Ovary (tissue), 9 donors: ENCODE measurements around the gene CYP27C1. TPM values are rescaled to one million over a fixed set of nuclear protein-coding genes. Genes with fewer than 3 reads are reported as not detected.
"Not testable (repeated sequence)": the region's sequence is repeated elsewhere in the genome, so short reads cannot be mapped to it uniquely, and the experiment has no call there.

Experiments used
- DNase-seq, 5 donors: peaks; one replicate each; pipeline ENCODE4 v3.0.0-alpha.2; 2019 to 2020
- H3K27ac ChIP-seq, 2 donors: fragments of 200-600 bp; one replicate each; pipeline versions ENCODE4 v1.5.1 to v1.8.0; 2019 to 2022
- H3K27me3 ChIP-seq: fragments of 200-600 bp; one replicate; pipeline ENCODE4 v1.8.0; 2022
- H3K36me3 ChIP-seq: fragments of 200-600 bp; sonication (generic); one replicate; pipeline ENCODE4 v1.5.1; 2019
- H3K4me1 ChIP-seq: one replicate; pipeline ENCODE4 v1.8.1; 2013; ENCODE audit warnings: mild to moderate bottlenecking, moderate library complexity; ENCODE audit not compliant: insufficient read depth
- H3K4me3 ChIP-seq: fragments of 200-600 bp; sonication (generic); one replicate; pipeline ENCODE4 v1.5.1; 2017
- H3K9me3 ChIP-seq, 2 donors: fragments of 200-600 bp in 1 of 2; sonication (generic) in 1 of 2; one replicate each; pipeline versions ENCODE4 v1.5.1 to v1.8.1; 2013 to 2019; ENCODE audit warnings: mild to moderate bottlenecking in 1 of 2, moderate library complexity in 1 of 2
- CTCF ChIP-seq, 3 donors: fragments of 450-650 bp in 2 of 3; fragments of 200-600 bp in 1 of 3; IDR thresholded peaks; one replicate each; pipeline versions ENCODE4 v1.5.1 to v1.8.0; 2016 to 2022; ENCODE audit warnings: antibody characterized with exemption in 3 of 3, mild to moderate bottlenecking in 1 of 3
- EP300 ChIP-seq: sonication (generic); formaldehyde crosslinking; IDR thresholded peaks from one replicate; pipeline ENCODE4 v1.6.1; 2017; ENCODE audit warnings: antibody characterized with exemption
- POLR2A ChIP-seq: fragments of 450-650 bp; IDR thresholded peaks from one replicate; pipeline ENCODE4 v1.6.1; 2017; ENCODE audit warnings: antibody characterized with exemption, mild to moderate bottlenecking, moderate library complexity
- WGBS, 3 donors: extraction: QIAGEN DNeasy Blood & Tissue Kit in 1 of 3; methylation state at CpG; one replicate each; pipeline versions ENCODE4 v1.1.5 to v1.1.7; 2013 to 2017; 5-methylcytosine and 5-hydroxymethylcytosine counted together
- intact Hi-C, 4 donors: fragments of 100-400 bp; cut with DNase I; formaldehyde crosslinking; loops; one replicate each; pipeline versions ENCODE4 v1.11.0 to v1.15.1; 2022 to 2023
- polyA plus RNA-seq, 2 donors: library from polyadenylated mRNA; stranded (reverse); fragments of 200-250 nt in 1 of 2; fragments of 350-450 nt in 1 of 2; fragmentation: Illumina TruSeq in 1 of 2; extraction: RNeasy Lipid Tissue Mini Kit (QIAGEN cat#74804) in 1 of 2; gene quantifications; one replicate each; pipeline ENCODE4 v1.2.3, GENCODE V29; 2013 to 2014
- total RNA-seq, 7 donors: library from RNA; depleted of rRNA in 2 of 7; stranded (reverse); fragments of >200 nt in 2 of 7; fragmentation: NEBNext Ultra II Directional in 3 of 7; extraction: Animal tissue kit (Norgen Biotek cat#: 25700) in 3 of 7; gene quantifications; one replicate each; pipeline versions ENCODE4 v1.1.0 to v1.2.4, GENCODE V29; 2016 to 2023
- donor health status: DM: no; HTN: no; CAD: no; lungs with moderate emphysema.
- donor health status: DM: no; HTN: no; CAD: no.
- donor health status: Bipolar disorder and iron deficiency.
- donor health status: DM: yes; HTN: yes; CAD: no.
- donor health status: DM: no; HTN: no; CAD: no.
- donor health status: DM: yes; HTN: yes; CAD: no.

CYP27C1 gene
- total and polyA plus RNA-seq, 9 donors = 0.07 to 0.52 (median 0.17) TPM; not detected in 1

GRCh38 chr2:127225186-127225960 is 5.3 kb upstream of the CYP27C1 start:
- intact Hi-C loops = no loop called here
- Histone ChIP-seq H3K9me3 (no peaks in the 10 kb centered on the region), H3K27me3 (no peaks in the 10 kb centered on the region), H3K4me3 (no peak overlapping the region), H3K4me1 (peaks cover 2% of the 10 kb centered on the region), H3K36me3 (no peaks in the 10 kb centered on the region), H3K27ac (no peak overlapping the region)
- TF ChIP-seq POLR2A (no peak), EP300 (no peak), CTCF (IDR thresholded peaks at IDR 0.05) (no peak)
- no peak for DNase-seq
- WGBS, 3 donors = 52 to 63% (median 55%) methylated on average over 12 of the region's 12 CpGs

GRCh38 chr2:127224135-127224534 is 4.0 kb upstream of the CYP27C1 start:
- H3K27me3 ChIP-seq, intact Hi-C loops, H3K27ac ChIP-seq, H3K36me3 ChIP-seq, DNase-seq, H3K4me3 ChIP-seq, H3K4me1 ChIP-seq, H3K9me3 ChIP-seq: not testable (repeated sequence)
- 61 to 74% (median 65%) methylated on average over 5 of the region's 5 CpGs for WGBS, 3 donors

GRCh38 chr2:127220768-127221527 is 849 bp upstream of the CYP27C1 start:
- Histone ChIP-seq H3K27me3 (no peaks in the 10 kb centered on the region), H3K36me3 (no peaks in the 10 kb centered on the region), H3K4me1 (peaks cover 6% of the 10 kb centered on the region), H3K9me3 (peaks cover 0 to 5% of the 10 kb centered on the region in 2 donors), H3K4me3 (no peak overlapping the region), H3K27ac (no peak overlapping the region)
- intact Hi-C loops = no loop called here
- 33 to 43% (median 36%) methylated on average over 31 of the region's 31 CpGs for WGBS, 3 donors
- no peak for DNase-seq
- TF ChIP-seq EP300 (no peak), POLR2A (no peak), CTCF (IDR thresholded peaks at IDR 0.05) (no peak)

- WGBS, 3 donors = 1 to 3% (median 1%) methylated on average over 54 to 71 of the region's 71 CpGs
- no peaks in the 10 kb centered on the region for H3K36me3 ChIP-seq
- H3K4me1 ChIP-seq = peaks cover 6% of the 10 kb centered on the region
- H3K4me3 ChIP-seq = peak overlapping the region; percentile 39
- peak in 2 of 5 donors; percentile 40 to 44 for DNase-seq
- intact Hi-C loops = no loop called here
- no peak for TF ChIP-seq EP300
- no peak for TF ChIP-seq CTCF (IDR thresholded peaks at IDR 0.05)
- TF ChIP-seq POLR2A = no peak
- H3K9me3 ChIP-seq = peaks cover 0 to 5% of the 10 kb centered on the region in 2 donors
- H3K27me3 ChIP-seq = no peaks in the 10 kb centered on the region
- H3K27ac ChIP-seq = peak overlapping the region in 1 of 2 donors; percentile 12
These were observed 678 bp downstream of the CYP27C1 start for GRCh38 chr2:127219171-127220070.
